Neural progenitor cell (in vitro differentiated cells): ENCODE measurements around the gene LMBR1. TPM values are rescaled to one million over a fixed set of nuclear protein-coding genes. Genes with fewer than 3 reads are reported as not detected.

Experiments used
- DNase-seq: peaks from one replicate; pipeline ENCODE4 v3.0.0-alpha.2; 2016; ENCODE audit warnings: low spot score
- H2AFZ ChIP-seq: fragments of 200-600 bp; sonication (generic); replicated peaks from 2 replicates; pipeline ENCODE4 v1.6.1; 2016; ENCODE audit warnings: antibody characterized with exemption
- H3F3A ChIP-seq: fragments of 200-600 bp; sonication (generic); 2 replicates; pipeline ENCODE4 v1.6.1; 2016; ENCODE audit warnings: antibody characterized with exemption, low read depth
- H3K27ac ChIP-seq: fragments of 200-600 bp; sonication (generic); 2 replicates; pipeline ENCODE4 v1.5.1; 2016; ENCODE audit warnings: mild to moderate bottlenecking
- H3K27me3 ChIP-seq: fragments of 200-600 bp; sonication (generic); 2 replicates; pipeline ENCODE4 v1.6.1; 2016; ENCODE audit warnings: mild to moderate bottlenecking, moderate library complexity
- H3K36me3 ChIP-seq: fragments of 200-600 bp; sonication (generic); 2 replicates; pipeline ENCODE4 v1.5.1; 2016
- H3K4me1 ChIP-seq: fragments of 200-600 bp; sonication (generic); 2 replicates; pipeline ENCODE4 v1.6.1; 2016; ENCODE audit warnings: mixed run types
- H3K4me2 ChIP-seq: fragments of 200-600 bp; sonication (generic); 2 replicates; pipeline ENCODE4 v1.6.1; 2016
- H3K4me3 ChIP-seq: fragments of 200-600 bp; sonication (generic); 2 replicates; pipeline ENCODE4 v1.5.1; 2016
- H3K79me2 ChIP-seq: fragments of 200-600 bp; sonication (generic); 2 replicates; pipeline ENCODE4 v1.6.1; 2016; ENCODE audit warnings: low read depth
- H3K9ac ChIP-seq: fragments of 200-600 bp; sonication (generic); 2 replicates; pipeline ENCODE4 v1.6.1; 2016
- H3K9me3 ChIP-seq: fragments of 200-600 bp; sonication (generic); 2 replicates; pipeline ENCODE4 v1.5.1; 2016; ENCODE audit warnings: low read depth
- H4K20me1 ChIP-seq: fragments of 200-600 bp; sonication (generic); 2 replicates; pipeline ENCODE4 v1.6.1; 2016; ENCODE audit warnings: low read depth
- H3K27ac Mint-ChIP-seq: 3 replicates; pipeline ENCODE4 v1.8.0; 2021; ENCODE audit warnings: mixed read lengths
- H3K27me3 Mint-ChIP-seq: 2 replicates; pipeline ENCODE4 v1.8.0; 2022; ENCODE audit warnings: low read depth, mild to moderate bottlenecking, inconsistent platforms, moderate library complexity, mixed read lengths; ENCODE audit not compliant: insufficient read depth
- H3K36me3 Mint-ChIP-seq: 3 replicates; pipeline ENCODE4 v1.8.0; 2021; ENCODE audit warnings: mixed read lengths
- H3K4me1 Mint-ChIP-seq: 3 replicates; pipeline ENCODE4 v1.8.0; 2021; ENCODE audit warnings: mixed read lengths
- H3K4me3 Mint-ChIP-seq: 3 replicates; pipeline ENCODE4 v1.8.0; 2021; ENCODE audit warnings: mild to moderate bottlenecking, moderate library complexity, mixed read lengths
- H3K9me3 Mint-ChIP-seq: 3 replicates; pipeline ENCODE4 v1.8.0; 2020; ENCODE audit warnings: mixed read lengths
- CTCF ChIP-seq: fragments of 200-600 bp; sonication (generic); IDR thresholded peaks from 2 replicates; pipeline ENCODE4 v1.5.1; 2017; ENCODE audit warnings: antibody characterized with exemption, mild to moderate bottlenecking
- EZH2 ChIP-seq: fragments of 200-600 bp; sonication (generic); IDR thresholded peaks from 2 replicates; pipeline ENCODE4 v1.6.1; 2017; ENCODE audit warnings: antibody characterized with exemption, mild to moderate bottlenecking, moderate library complexity
- EZH2phosphoT487 ChIP-seq: fragments of 200-600 bp; sonication (generic); IDR thresholded peaks from 2 replicates; pipeline ENCODE4 v1.6.1; 2017; ENCODE audit warnings: antibody characterized with exemption
- total RNA-seq: library from RNA; depleted of rRNA; stranded (reverse); fragments of >200 nt; gene quantifications from 2 replicates; pipeline ENCODE4 v1.2.3, GENCODE V29; 2015; ENCODE audit warnings: low replicate concordance

LMBR1 gene
- total RNA-seq, 1 donor from 2014 or later: 58.1 TPM

GRCh38 chr7:156655251-156655650 lies 237.7 kb downstream of the LMBR1 start:
- H3K27me3 Mint-ChIP-seq: no peaks in the 10 kb centered on the region
- H3K9ac ChIP-seq: no peak overlapping the region
- H3K36me3 Mint-ChIP-seq: no peaks in the 10 kb centered on the region
- H3K79me2 ChIP-seq: no peaks in the 10 kb centered on the region
- H3K27ac ChIP-seq: peak overlapping the region; percentile 94
- H3K4me3 ChIP-seq: no peak overlapping the region
- H3K9me3 Mint-ChIP-seq: peaks cover 2% of the 10 kb centered on the region
- H3K4me2 ChIP-seq: no peak overlapping the region
- H2AFZ ChIP-seq: no peak overlapping the region
- no peaks in the 10 kb centered on the region for H4K20me1 ChIP-seq
- H3K27me3 ChIP-seq: no peaks in the 10 kb centered on the region
- H3K4me3 Mint-ChIP-seq: no peak overlapping the region
- no peak overlapping the region for H3K27ac Mint-ChIP-seq
- no peaks in the 10 kb centered on the region for H3K4me1 Mint-ChIP-seq
- DNase-seq: no peak
- peaks cover 34% of the 10 kb centered on the region for H3K4me1 ChIP-seq
- peaks cover 25% of the 10 kb centered on the region for H3F3A ChIP-seq
- no peaks in the 10 kb centered on the region for H3K36me3 ChIP-seq
- TF ChIP-seq CTCF (no peak), EZH2phosphoT487 (no peak), EZH2 (no peak)
- no peaks in the 10 kb centered on the region for H3K9me3 ChIP-seq

- peak; percentile 58 for DNase-seq
- TF ChIP-seq CTCF (no peak), EZH2 (no peak), EZH2phosphoT487 (no peak)
- H3K4me1 Mint-ChIP-seq: no peaks in the 10 kb centered on the region
Observed at GRCh38 chr7:156654511-156655234, 238.3 kb downstream of the LMBR1 start.

GRCh38 chr7:156652886-156653568 lies 240.0 kb downstream of the LMBR1 start:
- Histone ChIP-seq H3K4me2 (no peak overlapping the region), H3K79me2 (no peaks in the 10 kb centered on the region), H2AFZ (no peak overlapping the region), H3K27me3 (no peaks in the 10 kb centered on the region), H4K20me1 (no peaks in the 10 kb centered on the region), H3K36me3 (no peaks in the 10 kb centered on the region), H3K27ac (no peak overlapping the region), H3K9me3 (no peaks in the 10 kb centered on the region), H3F3A (peaks cover 25% of the 10 kb centered on the region), H3K4me3 (no peak overlapping the region), H3K9ac (no peak overlapping the region), H3K4me1 (peaks cover 39% of the 10 kb centered on the region)
- no peak overlapping the region for H3K27ac Mint-ChIP-seq
- no peak for TF ChIP-seq EZH2phosphoT487
- no peak for TF ChIP-seq CTCF
- no peak for TF ChIP-seq EZH2
- no peak for DNase-seq
- no peak overlapping the region for H3K4me3 Mint-ChIP-seq
- H3K4me1 Mint-ChIP-seq: no peaks in the 10 kb centered on the region
- H3K27me3 Mint-ChIP-seq: no peaks in the 10 kb centered on the region
- H3K36me3 Mint-ChIP-seq: peaks cover 2% of the 10 kb centered on the region
- peaks cover 2% of the 10 kb centered on the region for H3K9me3 Mint-ChIP-seq

More at GRCh38 chr7:156654511-156655234, 238.3 kb downstream of the LMBR1 start:
- H3K27ac ChIP-seq: peak overlapping the region; percentile 94
- peak overlapping the region; percentile 41 for H3K4me2 ChIP-seq
- Mint-ChIP-seq H3K9me3 (peaks cover 2% of the 10 kb centered on the region), H3K36me3 (peaks cover 2% of the 10 kb centered on the region), H3K27me3 (no peaks in the 10 kb centered on the region), H3K4me3 (no peak overlapping the region), H3K27ac (no peak overlapping the region)
- H3F3A ChIP-seq: peaks cover 25% of the 10 kb centered on the region
- H3K4me3 ChIP-seq: no peak overlapping the region
- no peaks in the 10 kb centered on the region for H3K79me2 ChIP-seq
- H2AFZ ChIP-seq: peak overlapping the region; percentile 82
- no peaks in the 10 kb centered on the region for H3K9me3 ChIP-seq
- no peak overlapping the region for H3K9ac ChIP-seq
- no peaks in the 10 kb centered on the region for H3K36me3 ChIP-seq
- H3K4me1 ChIP-seq: peaks cover 37% of the 10 kb centered on the region
- H3K27me3 ChIP-seq: no peaks in the 10 kb centered on the region
- H4K20me1 ChIP-seq: no peaks in the 10 kb centered on the region
